B cell (primary cell): ENCODE results near the gene NOSIP.

Experiments used
- CTCF ChIP-seq: fragments of 200-600 bp; IDR thresholded peaks from one replicate; pipeline ENCODE4 v1.8.0; 2022; ENCODE audit warnings: antibody characterized with exemption, mild to moderate bottlenecking
- EZH2 ChIP-seq: IDR thresholded peaks from 2 replicates; pipeline ENCODE4 v1.6.1; 2012; ENCODE audit warnings: borderline replicate concordance, low read depth, mild to moderate bottlenecking, moderate library complexity, low read length; ENCODE audit not compliant: insufficient read depth, poor library complexity, severe bottlenecking

- TF ChIP-seq EZH2 (no peak), CTCF (no peak)
These were observed 52.1 kb downstream of the NOSIP start for GRCh38 chr19:49528211-49528771.
